RWPE2 (cell line): ENCODE results near the gene EFNA5.

ENCODE experiments used
- ATAC-seq: fragments of 200-7000 bp; cut with Tn5 transposase; 3 replicates; pipeline ENCODE4 v1.9.1; 2021; ENCODE audit warnings: low read depth
- DNase-seq: peaks from one replicate; pipeline ENCODE4 v3.0.0-alpha.2; 2020; ENCODE audit warnings: low spot score
- H3K27ac ChIP-seq: fragments of 450-650 bp; 2 replicates; pipeline ENCODE4 v1.5.1; 2017; ENCODE audit warnings: mild to moderate bottlenecking; ENCODE audit not compliant: poor library complexity, severe bottlenecking
- H3K27me3 ChIP-seq: fragments of 250-450 bp; sonication (Bioruptor Pico); 2 replicates; pipeline ENCODE4 v1.5.1; 2021; ENCODE audit warnings: mild to moderate bottlenecking, moderate library complexity; ENCODE audit not compliant: insufficient read depth, poor library complexity, severe bottlenecking
- H3K36me3 ChIP-seq: fragments of 250-450 bp; sonication (Bioruptor Pico); 2 replicates; pipeline ENCODE4 v1.5.1; 2020; ENCODE audit warnings: low read depth, mild to moderate bottlenecking, moderate library complexity
- H3K4me1 ChIP-seq: fragments of 250-450 bp; sonication (Bioruptor Pico); 2 replicates; pipeline ENCODE4 v1.5.1; 2021; ENCODE audit warnings: mild to moderate bottlenecking, moderate library complexity; ENCODE audit not compliant: insufficient read depth, poor library complexity, severe bottlenecking
- H3K4me3 ChIP-seq: fragments of 250-450 bp; sonication (Bioruptor Pico); 2 replicates; pipeline ENCODE4 v1.5.1; 2021; ENCODE audit warnings: mild to moderate bottlenecking, moderate library complexity; ENCODE audit not compliant: severe bottlenecking
- H3K9me3 ChIP-seq: fragments of 250-450 bp; sonication (Bioruptor Pico); 2 replicates; pipeline ENCODE4 v1.5.1; 2021; ENCODE audit warnings: mild to moderate bottlenecking, moderate library complexity; ENCODE audit not compliant: severe bottlenecking
- CTCF ChIP-seq: fragments of 450-650 bp; IDR thresholded peaks from one replicate; pipeline ENCODE4 v1.5.1; 2017; ENCODE audit warnings: mild to moderate bottlenecking, moderate library complexity; ENCODE audit not compliant: poor library complexity, severe bottlenecking

The EFNA5 gene

GRCh38 chr5:107466233-107466769 lies 204.4 kb downstream of the EFNA5 start:
- no peaks in the 10 kb centered on the region for H3K9me3 ChIP-seq
- H3K27me3 ChIP-seq, result no peaks in the 10 kb centered on the region
- H3K4me1 ChIP-seq, result peaks cover 55% of the 10 kb centered on the region
- H3K27ac ChIP-seq, result peak overlapping the region; percentile 94
- DNase-seq (peak; percentile 95), ATAC-seq (peak; percentile 93)
- TF ChIP-seq CTCF, result no peak
- no peak overlapping the region for H3K4me3 ChIP-seq
- no peaks in the 10 kb centered on the region for H3K36me3 ChIP-seq

- H3K36me3 ChIP-seq, result no peaks in the 10 kb centered on the region
- TF ChIP-seq CTCF, result no peak
- ATAC-seq, result no peak
- H3K27ac ChIP-seq, result peak overlapping the region; percentile 94
- no peak overlapping the region for H3K4me3 ChIP-seq
- no peaks in the 10 kb centered on the region for H3K9me3 ChIP-seq
- peaks cover 45% of the 10 kb centered on the region for H3K4me1 ChIP-seq
- DNase-seq, result no peak
- no peaks in the 10 kb centered on the region for H3K27me3 ChIP-seq
Observed at GRCh38 chr5:107464876-107465275, 205.9 kb downstream of the EFNA5 start.

- Histone ChIP-seq H3K4me3 (no peak overlapping the region), H3K9me3 (no peaks in the 10 kb centered on the region), H3K4me1 (peaks cover 42% of the 10 kb centered on the region), H3K36me3 (no peaks in the 10 kb centered on the region), H3K27ac (peak overlapping the region; percentile 94), H3K27me3 (no peaks in the 10 kb centered on the region)
- no peak for TF ChIP-seq CTCF
- DNase-seq, result no peak
- no peak for ATAC-seq
Observed at GRCh38 chr5:107464416-107464815, 206.3 kb downstream of the EFNA5 start.

GRCh38 chr5:107463731-107464130 lies 207.0 kb downstream of the EFNA5 start:
- peaks cover 35% of the 10 kb centered on the region for H3K4me1 ChIP-seq
- no peak for TF ChIP-seq CTCF
- DNase-seq, result no peak
- no peak overlapping the region for H3K4me3 ChIP-seq
- H3K27ac ChIP-seq, result no peak overlapping the region
- ATAC-seq, result no peak
- no peaks in the 10 kb centered on the region for H3K36me3 ChIP-seq
- H3K9me3 ChIP-seq, result no peaks in the 10 kb centered on the region
- H3K27me3 ChIP-seq, result no peaks in the 10 kb centered on the region

- Histone ChIP-seq H3K27me3 (no peaks in the 10 kb centered on the region), H3K4me1 (peaks cover 22% of the 10 kb centered on the region), H3K36me3 (no peaks in the 10 kb centered on the region), H3K27ac (no peak overlapping the region), H3K9me3 (no peaks in the 10 kb centered on the region), H3K4me3 (no peak overlapping the region)
- ATAC-seq (no peak), DNase-seq (no peak)
- TF ChIP-seq CTCF, result no peak
Observed at GRCh38 chr5:107461770-107462169, 209.0 kb downstream of the EFNA5 start.
